ENCODE results near the gene DNMT3A. TPM values are rescaled to one million over a fixed set of nuclear protein-coding genes. Genes with fewer than 3 reads are reported as not detected.

The DNMT3A gene
- total RNA-seq, 4 donors from 2014 or later: 14.7 to 40.2 (median 18.3) TPM

GRCh38 chr2:25311865-25312575, 29.7 kb downstream of the DNMT3A start:
- WGBS, 2 donors (ENCODE audit: low coverage in 1 of 2): 37 to 57% methylated on average over 4 to 6 of the region's 23 CpGs
- no peaks in the 10 kb centered on the region for H3K9me3 ChIP-seq
- H3K36me3 ChIP-seq: peaks cover 0 to 22% of the 10 kb centered on the region in 2 donors
- peak overlapping the region in 3 of 4 donors; percentile 58 to 83 (median 76) for H3K27ac ChIP-seq
- no peak for TF ChIP-seq EP300 (IDR thresholded peaks at IDR 0.05)
- no peak for TF ChIP-seq POLR2A (IDR thresholded peaks at IDR 0.05)
- no peak for TF ChIP-seq CTCF (IDR thresholded peaks at IDR 0.05)
- no peak for TF ChIP-seq POLR2AphosphoS5 (IDR thresholded peaks at IDR 0.05)
- no peaks in the 10 kb centered on the region for H3K27me3 ChIP-seq
- no peak overlapping the region for H3K4me3 ChIP-seq
- ATAC-seq: no peak
- peaks cover 0 to 100% (median 58%) of the 10 kb centered on the region in 3 donors for H3K4me1 ChIP-seq

GRCh38 chr2:25310965-25311864, 30.5 kb downstream of the DNMT3A start:
- no peak for ATAC-seq
- H3K36me3 ChIP-seq: peaks cover 0 to 22% of the 10 kb centered on the region in 2 donors

GRCh38 chr2:25310709-25310964, 31.1 kb downstream of the DNMT3A start:
- Histone ChIP-seq H3K4me3 (no peak overlapping the region), H3K36me3 (peaks cover 0 to 22% of the 10 kb centered on the region in 2 donors), H3K4me1 (peaks cover 4 to 100% (median 63%) of the 10 kb centered on the region in 3 donors), H3K27ac (peak overlapping the region in 3 of 4 donors; percentile 58 to 76 (median 59)), H3K9me3 (no peaks in the 10 kb centered on the region), H3K27me3 (no peaks in the 10 kb centered on the region)
- no peak for ATAC-seq
- TF ChIP-seq POLR2A (IDR thresholded peaks at IDR 0.05) (no peak), POLR2AphosphoS5 (IDR thresholded peaks at IDR 0.05) (no peak), CTCF (IDR thresholded peaks at IDR 0.05) (no peak), EP300 (IDR thresholded peaks at IDR 0.05) (no peak)
- WGBS, 2 donors (ENCODE audit: low coverage in 1 of 2): 75% methylated on average over 5 of the region's 5 CpGs; no CpG with 5 or more reads in 1 of the 2 donors

More at GRCh38 chr2:25310965-25311864, 30.5 kb downstream of the DNMT3A start:
- Histone ChIP-seq H3K4me1 (peaks cover 3 to 100% (median 62%) of the 10 kb centered on the region in 3 donors), H3K9me3 (no peaks in the 10 kb centered on the region), H3K4me3 (no peak overlapping the region), H3K27me3 (no peaks in the 10 kb centered on the region), H3K27ac (peak overlapping the region in 3 of 4 donors; percentile 58 to 76 (median 59))
- no peak for TF ChIP-seq EP300 (IDR thresholded peaks at IDR 0.05)
- TF ChIP-seq CTCF (IDR thresholded peaks at IDR 0.05): no peak
- no peak for TF ChIP-seq POLR2A (IDR thresholded peaks at IDR 0.05)
- no peak for TF ChIP-seq POLR2AphosphoS5 (IDR thresholded peaks at IDR 0.05)
- 23% methylated on average over 6 of the region's 14 CpGs; no CpG with 5 or more reads in 1 of the 2 donors for WGBS, 2 donors (ENCODE audit: low coverage in 1 of 2)

- no peak for TF ChIP-seq EP300 (IDR thresholded peaks at IDR 0.05)
- TF ChIP-seq POLR2A (IDR thresholded peaks at IDR 0.05): no peak
- no peak for TF ChIP-seq POLR2AphosphoS5 (IDR thresholded peaks at IDR 0.05)
- peak in 3 of 4 experiments; percentile 38 to 54 (median 47) for TF ChIP-seq CTCF (IDR thresholded peaks at IDR 0.05)
- Histone ChIP-seq H3K27ac (no peak overlapping the region), H3K36me3 (peaks cover 0 to 22% of the 10 kb centered on the region in 2 donors), H3K4me1 (peaks cover 4 to 100% (median 57%) of the 10 kb centered on the region in 3 donors), H3K4me3 (no peak overlapping the region), H3K27me3 (no peaks in the 10 kb centered on the region), H3K9me3 (no peaks in the 10 kb centered on the region)
- no peak for ATAC-seq
- 48% methylated on average over 4 of the region's 10 CpGs; no CpG with 5 or more reads in 1 of the 2 donors for WGBS, 2 donors (ENCODE audit: low coverage in 1 of 2)
Measured at GRCh38 chr2:25309402-25309801, 32.3 kb downstream of the DNMT3A start.
